Kasumi-1 (cell line): ENCODE results near the gene CFTR.
"Not testable (repeated sequence)": the region's sequence is repeated elsewhere in the genome, so short reads cannot be mapped to it uniquely, and the experiment has no call there.

Source experiments
- DNase-seq, 2 experiments: peaks; one replicate each; lab custom pipeline; 2025; lab: John Stamatoyannopoulos, UW

CFTR gene

GRCh38 chr7:117502331-117502730 is 22.5 kb downstream of the CFTR start:
- DNase-seq: no peak

GRCh38 chr7:117505238-117505637 is 25.4 kb downstream of the CFTR start:
- no peak for DNase-seq

GRCh38 chr7:117508676-117509075 is 28.9 kb downstream of the CFTR start:
- DNase-seq: no peak

- not testable (repeated sequence) for DNase-seq
These were observed 37.4 kb downstream of the CFTR start for GRCh38 chr7:117517194-117517593.

- DNase-seq: no peak
These were observed 50.6 kb downstream of the CFTR start for GRCh38 chr7:117530390-117530789.

- DNase-seq: no peak
These were observed 51.9 kb downstream of the CFTR start for GRCh38 chr7:117531595-117532244.

GRCh38 chr7:117538053-117538452 is 58.2 kb downstream of the CFTR start:
- no peak for DNase-seq

GRCh38 chr7:117544061-117544460 is 64.2 kb downstream of the CFTR start:
- no peak for DNase-seq

GRCh38 chr7:117548035-117548434 is 68.2 kb downstream of the CFTR start:
- DNase-seq: no peak

- no peak for DNase-seq
These were observed 70.8 kb downstream of the CFTR start for GRCh38 chr7:117550625-117551024.

- DNase-seq: no peak
These were observed 72.8 kb downstream of the CFTR start for GRCh38 chr7:117552660-117553059.

- DNase-seq: no peak
These were observed 75.4 kb downstream of the CFTR start for GRCh38 chr7:117555260-117555659.

GRCh38 chr7:117559391-117559790 is 79.6 kb downstream of the CFTR start:
- DNase-seq: no peak

- DNase-seq: no peak
These were observed 80.2 kb downstream of the CFTR start for GRCh38 chr7:117560030-117560429.

GRCh38 chr7:117562759-117563158 is 82.9 kb downstream of the CFTR start:
- DNase-seq: no peak

- no peak for DNase-seq
These were observed 84.3 kb downstream of the CFTR start for GRCh38 chr7:117564080-117564479.

GRCh38 chr7:117564627-117565026 is 84.8 kb downstream of the CFTR start:
- DNase-seq: no peak

- no peak for DNase-seq
These were observed 85.4 kb downstream of the CFTR start for GRCh38 chr7:117565226-117565625.

GRCh38 chr7:117567781-117568180 is 88.0 kb downstream of the CFTR start:
- no peak for DNase-seq

- DNase-seq: no peak
These were observed 93.2 kb downstream of the CFTR start for GRCh38 chr7:117572856-117573620.

GRCh38 chr7:117581424-117581823 is 101.6 kb downstream of the CFTR start:
- DNase-seq: no peak

- DNase-seq: no peak
These were observed 102.4 kb downstream of the CFTR start for GRCh38 chr7:117582219-117582704.

GRCh38 chr7:117587931-117588330 is 108.1 kb downstream of the CFTR start:
- DNase-seq: no peak
